ENCODE measurements around the gene YPEL2. TPM values are rescaled to one million over a fixed set of nuclear protein-coding genes. Genes with fewer than 3 reads are reported as not detected.
A peak's percentile ranks its signal among the peaks of the same experiment; 100 is the strongest.

YPEL2 gene
- total and polyA plus RNA-seq, 2 of the 13 experiments (the other 11 are each of a cell fraction or from before 2014, with no cell fraction given), result 8.5 to 21.1 TPM

DNA sequence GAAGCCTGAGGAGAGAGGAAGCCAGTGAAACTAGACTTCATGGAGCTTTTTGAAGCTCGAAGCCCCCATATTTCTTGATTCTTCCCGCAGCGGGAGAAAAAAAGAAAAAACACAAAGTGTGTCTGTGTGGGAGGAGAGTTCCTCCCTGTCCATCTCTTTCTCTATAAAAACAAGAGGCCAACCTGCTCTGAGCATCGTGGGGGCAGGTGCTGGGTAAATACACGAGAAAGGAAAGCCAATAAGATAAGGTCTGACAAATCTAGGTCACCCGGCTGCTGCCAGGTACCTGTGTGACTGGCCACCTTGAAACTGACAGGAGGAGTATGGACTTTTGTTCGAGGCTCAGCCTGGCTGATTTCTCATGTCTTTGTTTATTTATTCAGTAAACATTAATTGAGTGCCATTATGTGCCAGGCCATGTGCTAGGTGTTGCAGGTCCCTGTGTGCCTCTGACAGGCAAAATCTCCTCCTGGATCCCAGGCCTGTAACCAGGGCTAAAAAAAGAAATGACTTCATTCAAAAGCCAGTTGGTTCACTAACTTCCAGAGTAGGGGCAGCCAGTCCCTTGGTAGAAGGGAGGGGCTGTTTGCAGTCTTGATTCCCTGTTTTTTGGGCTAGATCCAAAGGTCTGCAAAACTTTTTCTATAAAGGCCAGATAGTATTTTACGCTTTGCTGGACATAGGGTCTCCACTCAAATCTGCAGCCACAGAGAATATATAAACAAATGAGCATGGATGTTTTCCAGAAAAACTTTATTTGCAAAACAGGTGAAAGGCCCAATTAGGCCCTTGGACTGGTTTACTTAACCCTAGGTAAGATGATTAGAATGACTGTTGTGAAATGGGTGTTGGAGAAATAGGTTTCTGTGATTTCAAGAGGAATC is 35.6 kb downstream of the YPEL2 start (continued):
- TF ChIP-seq, protein P1, sequence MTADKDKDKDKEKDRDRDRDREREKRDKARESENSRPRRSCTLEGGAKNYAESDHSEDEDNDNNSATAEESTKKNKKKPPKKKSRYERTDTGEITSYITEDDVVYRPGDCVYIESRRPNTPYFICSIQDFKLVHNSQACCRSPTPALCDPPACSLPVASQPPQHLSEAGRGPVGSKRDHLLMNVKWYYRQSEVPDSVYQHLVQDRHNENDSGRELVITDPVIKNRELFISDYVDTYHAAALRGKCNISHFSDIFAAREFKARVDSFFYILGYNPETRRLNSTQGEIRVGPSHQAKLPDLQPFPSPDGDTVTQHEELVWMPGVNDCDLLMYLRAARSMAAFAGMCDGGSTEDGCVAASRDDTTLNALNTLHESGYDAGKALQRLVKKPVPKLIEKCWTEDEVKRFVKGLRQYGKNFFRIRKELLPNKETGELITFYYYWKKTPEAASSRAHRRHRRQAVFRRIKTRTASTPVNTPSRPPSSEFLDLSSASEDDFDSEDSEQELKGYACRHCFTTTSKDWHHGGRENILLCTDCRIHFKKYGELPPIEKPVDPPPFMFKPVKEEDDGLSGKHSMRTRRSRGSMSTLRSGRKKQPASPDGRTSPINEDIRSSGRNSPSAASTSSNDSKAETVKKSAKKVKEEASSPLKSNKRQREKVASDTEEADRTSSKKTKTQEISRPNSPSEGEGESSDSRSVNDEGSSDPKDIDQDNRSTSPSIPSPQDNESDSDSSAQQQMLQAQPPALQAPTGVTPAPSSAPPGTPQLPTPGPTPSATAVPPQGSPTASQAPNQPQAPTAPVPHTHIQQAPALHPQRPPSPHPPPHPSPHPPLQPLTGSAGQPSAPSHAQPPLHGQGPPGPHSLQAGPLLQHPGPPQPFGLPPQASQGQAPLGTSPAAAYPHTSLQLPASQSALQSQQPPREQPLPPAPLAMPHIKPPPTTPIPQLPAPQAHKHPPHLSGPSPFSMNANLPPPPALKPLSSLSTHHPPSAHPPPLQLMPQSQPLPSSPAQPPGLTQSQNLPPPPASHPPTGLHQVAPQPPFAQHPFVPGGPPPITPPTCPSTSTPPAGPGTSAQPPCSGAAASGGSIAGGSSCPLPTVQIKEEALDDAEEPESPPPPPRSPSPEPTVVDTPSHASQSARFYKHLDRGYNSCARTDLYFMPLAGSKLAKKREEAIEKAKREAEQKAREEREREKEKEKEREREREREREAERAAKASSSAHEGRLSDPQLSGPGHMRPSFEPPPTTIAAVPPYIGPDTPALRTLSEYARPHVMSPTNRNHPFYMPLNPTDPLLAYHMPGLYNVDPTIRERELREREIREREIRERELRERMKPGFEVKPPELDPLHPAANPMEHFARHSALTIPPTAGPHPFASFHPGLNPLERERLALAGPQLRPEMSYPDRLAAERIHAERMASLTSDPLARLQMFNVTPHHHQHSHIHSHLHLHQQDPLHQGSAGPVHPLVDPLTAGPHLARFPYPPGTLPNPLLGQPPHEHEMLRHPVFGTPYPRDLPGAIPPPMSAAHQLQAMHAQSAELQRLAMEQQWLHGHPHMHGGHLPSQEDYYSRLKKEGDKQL (CRISPR knock-in tag; IDR thresholded peaks at IDR 0.05; ENCODE audit: low read depth), result peak; percentile 96
- no peak for TF ChIP-seq TCF12 (IDR thresholded peaks at IDR 0.05)
- peak; percentile 98 for TF ChIP-seq TCF12 (CRISPR knock-in tag; IDR thresholded peaks at IDR 0.05)
- peak; percentile 95 for TF ChIP-seq ERF (CRISPR knock-in tag; IDR thresholded peaks at IDR 0.05)
- TF ChIP-seq CENPT (CRISPR knock-in tag; IDR thresholded peaks at IDR 0.05; ENCODE audit: low read depth), result no peak
- TF ChIP-seq, protein P2, sequence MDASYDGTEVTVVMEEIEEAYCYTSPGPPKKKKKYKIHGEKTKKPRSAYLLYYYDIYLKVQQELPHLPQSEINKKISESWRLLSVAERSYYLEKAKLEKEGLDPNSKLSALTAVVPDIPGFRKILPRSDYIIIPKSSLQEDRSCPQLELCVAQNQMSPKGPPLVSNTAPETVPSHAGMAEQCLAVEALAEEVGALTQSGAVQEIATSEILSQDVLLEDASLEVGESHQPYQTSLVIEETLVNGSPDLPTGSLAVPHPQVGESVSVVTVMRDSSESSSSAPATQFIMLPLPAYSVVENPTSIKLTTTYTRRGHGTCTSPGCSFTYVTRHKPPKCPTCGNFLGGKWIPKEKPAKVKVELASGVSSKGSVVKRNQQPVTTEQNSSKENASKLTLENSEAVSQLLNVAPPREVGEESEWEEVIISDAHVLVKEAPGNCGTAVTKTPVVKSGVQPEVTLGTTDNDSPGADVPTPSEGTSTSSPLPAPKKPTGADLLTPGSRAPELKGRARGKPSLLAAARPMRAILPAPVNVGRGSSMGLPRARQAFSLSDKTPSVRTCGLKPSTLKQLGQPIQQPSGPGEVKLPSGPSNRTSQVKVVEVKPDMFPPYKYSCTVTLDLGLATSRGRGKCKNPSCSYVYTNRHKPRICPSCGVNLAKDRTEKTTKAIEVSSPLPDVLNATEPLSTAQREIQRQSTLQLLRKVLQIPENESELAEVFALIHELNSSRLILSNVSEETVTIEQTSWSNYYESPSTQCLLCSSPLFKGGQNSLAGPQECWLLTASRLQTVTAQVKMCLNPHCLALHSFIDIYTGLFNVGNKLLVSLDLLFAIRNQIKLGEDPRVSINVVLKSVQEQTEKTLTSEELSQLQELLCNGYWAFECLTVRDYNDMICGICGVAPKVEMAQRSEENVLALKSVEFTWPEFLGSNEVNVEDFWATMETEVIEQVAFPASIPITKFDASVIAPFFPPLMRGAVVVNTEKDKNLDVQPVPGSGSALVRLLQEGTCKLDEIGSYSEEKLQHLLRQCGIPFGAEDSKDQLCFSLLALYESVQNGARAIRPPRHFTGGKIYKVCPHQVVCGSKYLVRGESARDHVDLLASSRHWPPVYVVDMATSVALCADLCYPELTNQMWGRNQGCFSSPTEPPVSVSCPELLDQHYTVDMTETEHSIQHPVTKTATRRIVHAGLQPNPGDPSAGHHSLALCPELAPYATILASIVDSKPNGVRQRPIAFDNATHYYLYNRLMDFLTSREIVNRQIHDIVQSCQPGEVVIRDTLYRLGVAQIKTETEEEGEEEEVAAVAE (CRISPR knock-in tag; IDR thresholded peaks at IDR 0.05; ENCODE audit: borderline replicate concordance), result peak; percentile 63; the same call in 1 of the 2 replicates
- TF ChIP-seq HDAC2 (CRISPR knock-in tag; IDR thresholded peaks at IDR 0.05), result peak; percentile 99
- TF ChIP-seq, protein P3, sequence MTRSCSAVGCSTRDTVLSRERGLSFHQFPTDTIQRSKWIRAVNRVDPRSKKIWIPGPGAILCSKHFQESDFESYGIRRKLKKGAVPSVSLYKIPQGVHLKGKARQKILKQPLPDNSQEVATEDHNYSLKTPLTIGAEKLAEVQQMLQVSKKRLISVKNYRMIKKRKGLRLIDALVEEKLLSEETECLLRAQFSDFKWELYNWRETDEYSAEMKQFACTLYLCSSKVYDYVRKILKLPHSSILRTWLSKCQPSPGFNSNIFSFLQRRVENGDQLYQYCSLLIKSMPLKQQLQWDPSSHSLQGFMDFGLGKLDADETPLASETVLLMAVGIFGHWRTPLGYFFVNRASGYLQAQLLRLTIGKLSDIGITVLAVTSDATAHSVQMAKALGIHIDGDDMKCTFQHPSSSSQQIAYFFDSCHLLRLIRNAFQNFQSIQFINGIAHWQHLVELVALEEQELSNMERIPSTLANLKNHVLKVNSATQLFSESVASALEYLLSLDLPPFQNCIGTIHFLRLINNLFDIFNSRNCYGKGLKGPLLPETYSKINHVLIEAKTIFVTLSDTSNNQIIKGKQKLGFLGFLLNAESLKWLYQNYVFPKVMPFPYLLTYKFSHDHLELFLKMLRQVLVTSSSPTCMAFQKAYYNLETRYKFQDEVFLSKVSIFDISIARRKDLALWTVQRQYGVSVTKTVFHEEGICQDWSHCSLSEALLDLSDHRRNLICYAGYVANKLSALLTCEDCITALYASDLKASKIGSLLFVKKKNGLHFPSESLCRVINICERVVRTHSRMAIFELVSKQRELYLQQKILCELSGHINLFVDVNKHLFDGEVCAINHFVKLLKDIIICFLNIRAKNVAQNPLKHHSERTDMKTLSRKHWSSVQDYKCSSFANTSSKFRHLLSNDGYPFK (CRISPR knock-in tag; IDR thresholded peaks at IDR 0.05; ENCODE audit: borderline replicate concordance), result 0 out of 2 replicates have a peak, but pooled peaks have one; percentile 14
- TF ChIP-seq AHR (CRISPR knock-in tag; IDR thresholded peaks at IDR 0.05), result no peak; the same call in 1 of the 2 replicates
- TF ChIP-seq AKAP8 (CRISPR knock-in tag; IDR thresholded peaks at IDR 0.05), result peak; percentile 87; the same call in 1 of the 2 replicates
- TF ChIP-seq, protein P4, sequence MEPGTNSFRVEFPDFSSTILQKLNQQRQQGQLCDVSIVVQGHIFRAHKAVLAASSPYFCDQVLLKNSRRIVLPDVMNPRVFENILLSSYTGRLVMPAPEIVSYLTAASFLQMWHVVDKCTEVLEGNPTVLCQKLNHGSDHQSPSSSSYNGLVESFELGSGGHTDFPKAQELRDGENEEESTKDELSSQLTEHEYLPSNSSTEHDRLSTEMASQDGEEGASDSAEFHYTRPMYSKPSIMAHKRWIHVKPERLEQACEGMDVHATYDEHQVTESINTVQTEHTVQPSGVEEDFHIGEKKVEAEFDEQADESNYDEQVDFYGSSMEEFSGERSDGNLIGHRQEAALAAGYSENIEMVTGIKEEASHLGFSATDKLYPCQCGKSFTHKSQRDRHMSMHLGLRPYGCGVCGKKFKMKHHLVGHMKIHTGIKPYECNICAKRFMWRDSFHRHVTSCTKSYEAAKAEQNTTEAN (CRISPR knock-in tag; conservative IDR thresholded peaks at IDR 0.05), result peak; percentile 77; the same call in 1 of the 2 replicates
- TF ChIP-seq ZNF343 (CRISPR knock-in tag; IDR thresholded peaks at IDR 0.05), result no peak
- peak; percentile 93 for TF ChIP-seq HMG20B (CRISPR knock-in tag; conservative IDR thresholded peaks at IDR 0.05)
- peak; percentile 90 for TF ChIP-seq IRF2 (CRISPR knock-in tag; IDR thresholded peaks at IDR 0.05)
